SK-N-MC (cell line): ENCODE measurements around the gene LEMD1.

Experiments
- DNase-seq: peaks from one replicate; pipeline ENCODE4 v3.0.0-alpha.2; 2011; ENCODE audit warnings: low read depth, low spot score
- H3K27ac ChIP-seq: fragments of 200-600 bp; sonication (generic); 2 replicates; pipeline ENCODE4 v1.5.1; 2016; ENCODE audit warnings: mixed run types
- H3K36me3 ChIP-seq: fragments of 200-600 bp; sonication (generic); 2 replicates; pipeline ENCODE4 v1.6.1; 2017; ENCODE audit warnings: antibody characterized with exemption, low read length, mixed read lengths; ENCODE audit not compliant: insufficient read depth
- H3K4me3 ChIP-seq: fragments of 200-600 bp; sonication (generic); 2 replicates; pipeline ENCODE4 v1.5.1; 2016
- H3K9ac ChIP-seq: fragments of 200-600 bp; sonication (generic); 2 replicates; pipeline ENCODE4 v1.8.0; 2017; ENCODE audit warnings: mixed run types, mixed read lengths; ENCODE audit not compliant: insufficient read length
- H3K9me3 ChIP-seq: fragments of 200-600 bp; sonication (generic); 2 replicates; pipeline ENCODE4 v1.6.1; 2017; ENCODE audit warnings: low read depth, mild to moderate bottlenecking, antibody characterized with exemption, low read length, moderate library complexity, mixed read lengths
- EZH2 ChIP-seq: fragments of 200-600 bp; sonication (generic); IDR thresholded peaks from one replicate; pipeline ENCODE4 v1.6.1; 2017; ENCODE audit warnings: antibody characterized with exemption
- FOXP2 ChIP-seq: optimal IDR thresholded peaks from 2 replicates; pipeline ENCODE3; 2011; ENCODE audit warnings: mild to moderate bottlenecking, moderate library complexity; ENCODE audit not compliant: insufficient read depth; ENCODE audit errors: extremely low read length, control extremely low read depth
- POLR2AphosphoS5 ChIP-seq: IDR thresholded peaks from 2 replicates; pipeline ENCODE4 v1.6.1; 2012; ENCODE audit warnings: mild to moderate bottlenecking, low read depth, low read length, borderline replicate concordance

The LEMD1 gene

DNA sequence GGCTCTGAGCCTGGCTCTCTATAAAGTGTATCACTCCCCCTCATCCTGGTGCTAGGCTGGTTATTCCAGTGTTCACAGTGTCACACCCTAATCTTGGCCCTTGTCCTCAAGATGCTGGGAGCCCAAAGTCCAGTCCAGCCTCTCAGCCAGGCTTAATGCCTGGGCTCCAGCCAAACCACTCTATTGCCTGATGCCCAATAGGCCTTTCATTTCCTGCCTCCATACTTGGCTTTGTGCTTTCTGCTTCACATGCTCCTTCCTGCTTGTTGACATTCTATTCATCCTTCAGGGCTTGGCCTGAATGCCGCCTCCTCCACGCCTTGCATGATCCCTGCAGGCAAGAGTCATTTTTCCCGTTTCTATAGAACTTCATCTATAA lies 66.8 kb downstream of the LEMD1 start:
- H3K27ac ChIP-seq, result no peak overlapping the region
- H3K4me3 ChIP-seq, result no peak overlapping the region
- TF ChIP-seq POLR2AphosphoS5 (no peak), EZH2 (no peak), FOXP2 (no peak)
- H3K9me3 ChIP-seq, result no peaks in the 10 kb centered on the region
- no peak for DNase-seq
- no peaks in the 10 kb centered on the region for H3K36me3 ChIP-seq
- H3K9ac ChIP-seq, result no peak overlapping the region

DNA sequence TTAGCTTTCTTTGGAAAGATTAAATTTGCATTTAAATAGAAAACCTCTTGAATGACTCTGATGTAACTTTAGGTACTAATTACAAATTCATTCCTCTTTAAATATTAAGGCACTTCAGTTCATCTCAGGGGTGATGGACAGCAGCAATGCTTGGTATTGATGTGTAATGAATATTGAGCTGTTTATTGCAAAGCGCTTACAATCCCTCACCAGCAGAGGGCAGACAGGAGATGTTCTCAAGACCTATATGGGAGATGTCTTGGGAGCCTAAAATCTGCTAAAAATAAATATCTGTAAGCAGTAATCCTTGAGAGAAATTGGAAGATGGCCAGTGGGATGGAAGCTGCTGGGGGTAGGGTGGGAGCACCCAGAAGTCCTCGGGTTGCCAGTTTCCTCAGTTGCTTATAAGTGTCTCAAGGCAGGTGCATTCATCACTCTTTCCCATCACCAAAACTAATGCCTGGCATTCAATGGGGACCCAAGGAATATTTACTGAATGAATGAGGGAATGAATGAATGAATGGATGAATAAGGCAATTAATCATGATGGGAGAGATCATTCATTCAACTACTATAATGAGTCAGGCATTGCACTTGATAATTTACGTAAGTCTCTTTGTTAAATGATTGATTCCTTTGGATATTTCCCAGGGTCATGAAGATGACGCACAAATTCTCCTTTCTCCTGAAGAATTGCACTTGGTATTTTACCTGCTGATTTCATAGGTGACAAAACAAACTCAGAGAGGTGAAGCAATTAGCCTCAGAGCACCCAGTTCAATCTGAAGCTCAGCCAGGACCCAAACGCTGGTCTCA lies 67.4 kb downstream of the LEMD1 start:
- Histone ChIP-seq H3K4me3 (no peak overlapping the region), H3K9me3 (no peaks in the 10 kb centered on the region), H3K27ac (no peak overlapping the region), H3K36me3 (no peaks in the 10 kb centered on the region), H3K9ac (no peak overlapping the region)
- peak; percentile 24 for DNase-seq
- TF ChIP-seq FOXP2 (no peak), EZH2 (no peak), POLR2AphosphoS5 (no peak)

DNA sequence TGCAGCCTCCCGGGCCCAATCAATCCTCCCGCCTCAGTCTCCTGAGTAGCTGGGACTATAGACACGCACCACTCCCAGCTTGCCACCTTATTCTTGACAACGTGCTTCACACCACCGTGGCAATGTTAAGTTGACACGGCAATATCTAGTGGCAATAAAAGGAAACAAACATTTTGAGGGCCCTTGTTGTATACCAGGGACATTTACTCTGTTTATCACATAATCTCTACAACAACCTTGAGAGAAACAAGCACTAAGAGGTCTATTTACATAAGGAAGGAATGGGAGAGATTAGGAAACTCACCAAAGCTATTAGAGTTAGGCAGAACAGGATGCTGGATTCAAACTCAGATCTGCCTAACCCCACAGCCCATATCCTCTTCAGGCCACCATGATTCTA lies 68.2 kb downstream of the LEMD1 start:
- TF ChIP-seq FOXP2 (no peak), POLR2AphosphoS5 (no peak), EZH2 (no peak)
- no peak for DNase-seq
- no peak overlapping the region for H3K9ac ChIP-seq
- H3K36me3 ChIP-seq, result no peaks in the 10 kb centered on the region
- no peak overlapping the region for H3K27ac ChIP-seq
- H3K9me3 ChIP-seq, result no peaks in the 10 kb centered on the region
- no peak overlapping the region for H3K4me3 ChIP-seq

DNA sequence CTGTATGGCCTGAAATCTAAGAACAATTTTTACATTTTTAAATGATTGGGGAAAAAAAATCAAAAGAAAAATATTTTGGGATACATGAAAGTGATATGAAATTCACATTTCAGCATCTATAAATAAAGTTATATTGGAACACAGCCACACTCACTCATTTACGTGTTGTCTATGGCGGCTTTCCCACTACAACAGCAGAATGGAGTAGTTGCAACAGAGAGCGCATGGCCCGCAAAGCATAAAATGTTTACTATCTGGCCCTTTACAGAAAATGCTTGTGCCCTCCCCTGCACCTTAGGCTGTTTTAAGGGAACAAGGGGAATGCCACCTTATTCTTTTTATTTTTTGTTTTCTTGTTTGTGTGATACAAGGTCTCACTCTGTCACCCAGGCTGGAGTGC lies 68.7 kb downstream of the LEMD1 start:
- Histone ChIP-seq H3K9ac (no peak overlapping the region), H3K27ac (no peak overlapping the region), H3K4me3 (no peak overlapping the region), H3K9me3 (no peaks in the 10 kb centered on the region), H3K36me3 (no peaks in the 10 kb centered on the region)
- TF ChIP-seq POLR2AphosphoS5 (no peak), FOXP2 (no peak), EZH2 (no peak)
- no peak for DNase-seq

DNA sequence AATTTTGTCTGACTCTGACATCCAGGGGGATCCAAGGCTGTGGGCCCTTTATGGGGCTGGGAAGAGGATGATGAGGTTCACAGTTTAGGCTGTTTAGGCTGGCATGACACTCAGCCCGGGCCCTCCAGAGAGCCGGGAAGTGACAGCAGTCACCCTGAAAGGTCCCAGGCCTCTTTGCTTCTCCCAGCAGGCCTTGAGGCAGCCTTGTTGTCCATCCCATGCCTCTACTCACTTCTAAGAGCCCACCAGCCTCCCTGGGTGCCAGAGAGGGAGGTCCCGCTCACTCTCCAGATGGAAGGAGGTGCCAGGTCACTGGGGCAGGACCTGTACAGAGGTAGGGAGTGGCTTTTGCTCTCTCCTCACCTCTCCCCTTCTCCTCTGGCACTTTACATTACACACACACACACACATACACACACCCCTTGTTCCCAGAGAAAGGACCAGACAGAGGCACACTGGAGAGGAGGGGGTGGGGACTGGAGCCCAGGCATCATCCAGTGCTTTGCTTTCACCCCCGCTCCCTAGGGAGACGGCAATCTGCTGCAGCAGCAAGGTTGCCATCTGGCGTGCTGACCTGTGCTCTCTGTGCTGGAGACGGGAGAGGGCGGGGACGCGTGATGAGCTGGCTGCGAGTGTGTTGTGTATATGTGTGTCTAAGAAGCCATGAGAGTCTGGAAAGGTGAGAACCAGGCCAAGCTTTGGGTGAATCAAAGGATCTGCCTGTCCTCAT lies 69.7 kb downstream of the LEMD1 start:
- Histone ChIP-seq H3K9me3 (no peaks in the 10 kb centered on the region), H3K36me3 (no peaks in the 10 kb centered on the region), H3K27ac (no peak overlapping the region), H3K9ac (no peak overlapping the region), H3K4me3 (no peak overlapping the region)
- TF ChIP-seq EZH2 (no peak), POLR2AphosphoS5 (no peak), FOXP2 (no peak)
- no peak for DNase-seq

DNA sequence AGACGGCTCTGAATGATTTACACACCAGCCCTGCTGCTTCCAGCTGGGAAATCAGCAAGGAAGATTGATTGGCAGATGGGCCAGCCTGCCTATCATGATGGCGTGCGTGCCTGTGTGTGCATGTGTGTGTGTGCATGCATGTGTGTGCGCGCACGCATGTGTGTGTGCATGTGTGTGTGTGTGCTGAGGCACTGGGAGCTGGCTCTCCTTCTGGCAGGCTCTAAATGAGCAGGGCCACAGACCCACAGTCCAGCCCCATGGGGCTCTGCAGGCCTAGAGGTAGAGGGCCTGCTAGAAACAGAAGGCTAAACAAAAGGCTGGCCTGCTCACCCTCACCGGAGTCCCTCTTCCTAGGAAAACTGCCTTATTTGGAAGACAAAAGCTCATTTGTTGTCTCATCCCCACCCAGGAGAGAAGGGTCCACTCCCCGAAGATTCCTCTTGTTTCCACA lies 71.1 kb downstream of the LEMD1 start:
- TF ChIP-seq FOXP2 (no peak), POLR2AphosphoS5 (no peak), EZH2 (no peak)
- Histone ChIP-seq H3K36me3 (no peaks in the 10 kb centered on the region), H3K9me3 (no peaks in the 10 kb centered on the region), H3K27ac (no peak overlapping the region), H3K9ac (no peak overlapping the region), H3K4me3 (no peak overlapping the region)
- no peak for DNase-seq

DNA sequence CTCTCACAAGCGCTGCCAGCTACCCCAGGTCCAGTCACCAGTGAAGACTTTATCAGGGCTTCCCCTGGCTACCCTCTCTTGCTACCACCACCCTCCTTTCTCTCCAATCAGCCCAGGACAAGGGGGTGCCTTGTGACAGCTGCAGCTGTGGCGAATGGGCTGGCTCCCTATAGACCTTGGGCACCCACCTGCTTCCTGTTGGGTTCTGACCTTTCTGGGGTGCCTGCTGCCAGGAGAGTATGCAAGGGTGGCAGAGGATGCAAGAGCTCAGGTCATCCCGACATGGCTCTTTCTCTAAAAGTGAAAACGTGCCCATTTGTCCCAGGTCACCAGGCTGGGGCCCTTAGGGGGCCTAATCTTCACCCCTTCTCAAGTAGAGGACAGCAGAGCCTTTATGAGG lies 71.7 kb downstream of the LEMD1 start:
- Histone ChIP-seq H3K9me3 (no peaks in the 10 kb centered on the region), H3K9ac (no peak overlapping the region), H3K4me3 (no peak overlapping the region), H3K27ac (no peak overlapping the region), H3K36me3 (no peaks in the 10 kb centered on the region)
- no peak for DNase-seq
- TF ChIP-seq FOXP2, result no peak
- TF ChIP-seq POLR2AphosphoS5, result no peak

DNA sequence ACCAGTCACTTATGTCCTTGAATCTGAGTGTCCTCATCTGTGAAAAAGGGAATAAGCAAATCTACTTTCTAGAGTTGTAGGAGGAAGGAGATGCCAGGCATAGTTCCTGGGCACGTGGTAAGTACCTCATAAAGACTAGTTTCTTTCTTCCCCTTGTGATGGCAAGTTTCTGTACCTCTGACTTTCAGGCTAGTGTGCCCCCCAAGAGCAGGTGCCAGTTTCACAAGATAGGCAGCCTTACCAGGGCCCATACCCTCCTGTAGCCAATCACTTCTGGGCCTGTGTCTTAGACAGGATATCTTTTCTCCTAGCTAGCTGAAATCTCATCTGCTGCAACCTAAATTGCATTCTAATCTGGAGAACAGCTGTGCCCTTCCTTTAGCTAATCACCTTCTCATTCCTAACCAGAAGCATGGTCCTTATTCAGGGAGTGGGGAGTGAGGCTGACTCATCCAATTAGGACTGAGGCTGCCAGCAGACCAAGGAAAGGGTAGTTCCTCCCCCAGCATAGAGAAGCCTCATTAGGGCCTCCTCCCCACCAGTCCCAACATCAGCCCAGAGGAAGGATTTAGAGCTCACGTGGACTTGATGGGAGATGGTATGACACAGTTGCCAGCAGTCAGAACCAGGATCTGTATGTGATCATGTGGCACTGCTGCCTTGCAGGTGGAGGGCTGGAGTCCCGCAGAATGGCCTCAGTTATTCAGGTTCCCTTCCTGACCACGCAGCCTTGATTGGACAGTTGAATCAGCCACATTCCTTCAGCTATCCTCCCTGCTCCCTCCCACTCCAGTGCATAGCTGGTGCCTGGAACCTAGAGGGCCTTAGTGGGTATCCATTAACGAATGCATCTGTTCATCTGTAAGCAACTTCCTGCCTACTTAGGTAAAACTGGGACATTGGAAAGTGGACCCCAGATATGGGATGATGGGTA lies 73.0 kb downstream of the LEMD1 start:
- TF ChIP-seq POLR2AphosphoS5 (no peak), EZH2 (no peak), FOXP2 (no peak)
- Histone ChIP-seq H3K9ac (no peak overlapping the region), H3K36me3 (no peaks in the 10 kb centered on the region), H3K4me3 (no peak overlapping the region), H3K9me3 (no peaks in the 10 kb centered on the region), H3K27ac (no peak overlapping the region)
- no peak for DNase-seq
